ENCODE data around the gene CLASP1.

DNA sequence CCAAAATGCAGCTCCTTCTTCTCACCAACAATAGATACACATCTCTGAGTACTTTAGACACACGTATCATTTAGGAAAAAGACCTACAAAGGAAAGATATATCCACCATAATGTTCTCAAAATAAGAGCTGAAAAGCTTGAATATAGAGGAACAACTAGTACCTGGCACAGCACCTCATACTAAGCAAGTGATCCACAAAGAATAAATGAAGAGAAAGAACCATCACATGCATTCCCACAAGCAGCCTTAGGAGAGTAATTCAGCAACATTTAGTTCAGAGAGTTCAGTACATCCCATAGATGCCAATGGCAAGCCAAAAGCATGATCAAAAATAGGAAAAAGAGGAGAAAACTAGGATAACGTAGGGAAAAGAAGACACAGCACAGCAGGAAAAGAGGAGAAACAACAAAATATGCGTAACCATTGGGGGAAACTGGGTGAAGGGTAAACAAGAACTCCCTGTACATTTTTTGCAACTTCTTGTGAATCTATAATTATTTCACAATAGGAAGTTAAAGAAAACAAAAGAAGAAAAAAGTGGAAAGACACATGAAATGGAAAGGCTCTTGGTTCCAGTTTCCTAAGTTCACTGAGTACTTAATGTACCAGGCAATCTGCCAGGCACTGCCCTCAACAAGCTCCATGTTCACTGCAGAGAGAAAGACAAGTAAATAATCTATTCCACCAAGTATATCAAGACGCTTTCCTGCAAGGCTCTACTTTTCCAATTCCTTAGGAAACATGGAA is 22.3 kb downstream of the CLASP1 start:
- no peak for TF ChIP-seq EZH2phosphoT487 (IDR thresholded peaks at IDR 0.05; ENCODE audit: unreplicated experiment)
- TF ChIP-seq, protein P1, sequence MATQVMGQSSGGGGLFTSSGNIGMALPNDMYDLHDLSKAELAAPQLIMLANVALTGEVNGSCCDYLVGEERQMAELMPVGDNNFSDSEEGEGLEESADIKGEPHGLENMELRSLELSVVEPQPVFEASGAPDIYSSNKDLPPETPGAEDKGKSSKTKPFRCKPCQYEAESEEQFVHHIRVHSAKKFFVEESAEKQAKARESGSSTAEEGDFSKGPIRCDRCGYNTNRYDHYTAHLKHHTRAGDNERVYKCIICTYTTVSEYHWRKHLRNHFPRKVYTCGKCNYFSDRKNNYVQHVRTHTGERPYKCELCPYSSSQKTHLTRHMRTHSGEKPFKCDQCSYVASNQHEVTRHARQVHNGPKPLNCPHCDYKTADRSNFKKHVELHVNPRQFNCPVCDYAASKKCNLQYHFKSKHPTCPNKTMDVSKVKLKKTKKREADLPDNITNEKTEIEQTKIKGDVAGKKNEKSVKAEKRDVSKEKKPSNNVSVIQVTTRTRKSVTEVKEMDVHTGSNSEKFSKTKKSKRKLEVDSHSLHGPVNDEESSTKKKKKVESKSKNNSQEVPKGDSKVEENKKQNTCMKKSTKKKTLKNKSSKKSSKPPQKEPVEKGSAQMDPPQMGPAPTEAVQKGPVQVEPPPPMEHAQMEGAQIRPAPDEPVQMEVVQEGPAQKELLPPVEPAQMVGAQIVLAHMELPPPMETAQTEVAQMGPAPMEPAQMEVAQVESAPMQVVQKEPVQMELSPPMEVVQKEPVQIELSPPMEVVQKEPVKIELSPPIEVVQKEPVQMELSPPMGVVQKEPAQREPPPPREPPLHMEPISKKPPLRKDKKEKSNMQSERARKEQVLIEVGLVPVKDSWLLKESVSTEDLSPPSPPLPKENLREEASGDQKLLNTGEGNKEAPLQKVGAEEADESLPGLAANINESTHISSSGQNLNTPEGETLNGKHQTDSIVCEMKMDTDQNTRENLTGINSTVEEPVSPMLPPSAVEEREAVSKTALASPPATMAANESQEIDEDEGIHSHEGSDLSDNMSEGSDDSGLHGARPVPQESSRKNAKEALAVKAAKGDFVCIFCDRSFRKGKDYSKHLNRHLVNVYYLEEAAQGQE (IDR thresholded peaks at IDR 0.05; ENCODE audit: unreplicated experiment) = no peak
- TF ChIP-seq, protein P2, sequence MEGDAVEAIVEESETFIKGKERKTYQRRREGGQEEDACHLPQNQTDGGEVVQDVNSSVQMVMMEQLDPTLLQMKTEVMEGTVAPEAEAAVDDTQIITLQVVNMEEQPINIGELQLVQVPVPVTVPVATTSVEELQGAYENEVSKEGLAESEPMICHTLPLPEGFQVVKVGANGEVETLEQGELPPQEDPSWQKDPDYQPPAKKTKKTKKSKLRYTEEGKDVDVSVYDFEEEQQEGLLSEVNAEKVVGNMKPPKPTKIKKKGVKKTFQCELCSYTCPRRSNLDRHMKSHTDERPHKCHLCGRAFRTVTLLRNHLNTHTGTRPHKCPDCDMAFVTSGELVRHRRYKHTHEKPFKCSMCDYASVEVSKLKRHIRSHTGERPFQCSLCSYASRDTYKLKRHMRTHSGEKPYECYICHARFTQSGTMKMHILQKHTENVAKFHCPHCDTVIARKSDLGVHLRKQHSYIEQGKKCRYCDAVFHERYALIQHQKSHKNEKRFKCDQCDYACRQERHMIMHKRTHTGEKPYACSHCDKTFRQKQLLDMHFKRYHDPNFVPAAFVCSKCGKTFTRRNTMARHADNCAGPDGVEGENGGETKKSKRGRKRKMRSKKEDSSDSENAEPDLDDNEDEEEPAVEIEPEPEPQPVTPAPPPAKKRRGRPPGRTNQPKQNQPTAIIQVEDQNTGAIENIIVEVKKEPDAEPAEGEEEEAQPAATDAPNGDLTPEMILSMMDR (conservative IDR thresholded peaks at IDR 0.05; ENCODE audit: low read depth in 2 of 2) = no peak
- no peak for TF ChIP-seq CREB1 (CRISPR knock-in tag; IDR thresholded peaks at IDR 0.05; ENCODE audit: low read depth)
- TF ChIP-seq POLR2AphosphoS5 (IDR thresholded peaks at IDR 0.05; ENCODE audit: low read depth) = no peak
- no peak for TF ChIP-seq EZH2 (IDR thresholded peaks at IDR 0.05; ENCODE audit: low read depth, unreplicated experiment)
